ENCODE results near the gene IQCC.
"Not testable (repeated sequence)": the region's sequence is repeated elsewhere in the genome, so short reads cannot be mapped to it uniquely, and the experiment has no call there.

IQCC gene
- total RNA-seq: 3.6 to 8.0 (median 7.0) reads per million in 3 donors

- peaks cover 24% of the 10 kb centered on the region for H3K4me1 ChIP-seq (ENCODE audit: control insufficient read depth, insufficient read depth, low read length, poor library complexity, severe bottlenecking)
- no peaks in the 10 kb centered on the region for H3K36me3 ChIP-seq (ENCODE audit: control insufficient read depth, insufficient read depth, low read length)
- peak within 1 kb of the TSS; percentile 75 for H3K27ac ChIP-seq (ENCODE audit: insufficient read depth, low read length, poor library complexity, severe bottlenecking)
- DNase-seq: peak; percentile 73 to 83 (median 77)
- no peaks in the 10 kb centered on the region for H3K27me3 ChIP-seq (replicated peaks; ENCODE audit: control insufficient read depth, insufficient read depth, low read length, poor library complexity, severe bottlenecking)
- H3K9me3 ChIP-seq (ENCODE audit: control insufficient read depth, low read length): no peaks in the 10 kb centered on the region
- peak within 1 kb of the TSS; percentile 74 for H3K4me3 ChIP-seq (ENCODE audit: insufficient read depth, low read depth, low read length, poor library complexity, severe bottlenecking)
These were observed at the start of gene IQCC for GRCh38 chr1:32205401-32206370. IQCC (plus strand) TSS chr1:32205671; CDS start chr1:32205682, 11 bp downstream.

DNA sequence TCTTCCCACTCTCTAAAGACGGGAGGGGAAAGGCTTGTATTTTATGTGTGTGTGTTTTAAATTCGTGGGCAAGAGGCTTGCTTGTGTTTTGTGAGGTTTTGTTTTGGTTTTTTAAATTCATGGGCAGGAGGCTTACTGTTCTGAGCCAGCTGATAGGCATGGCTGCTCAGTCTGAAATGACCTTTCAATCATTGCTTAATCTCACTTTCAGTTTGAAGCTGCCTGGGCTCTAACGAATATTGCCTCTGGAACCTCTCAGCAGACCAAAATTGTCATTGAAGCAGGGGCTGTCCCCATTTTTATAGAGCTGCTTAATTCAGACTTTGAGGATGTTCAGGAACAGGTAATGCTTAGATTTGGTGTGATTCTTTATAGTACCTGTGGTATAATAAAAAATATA, 46.3 kb upstream of the IQCC start:
- H3K36me3 ChIP-seq (ENCODE audit: control insufficient read depth, insufficient read depth, low read length): peaks cover 77% of the 10 kb centered on the region
- no peaks in the 10 kb centered on the region for H3K4me1 ChIP-seq (ENCODE audit: control insufficient read depth, insufficient read depth, low read length, poor library complexity, severe bottlenecking)
- H3K27me3 ChIP-seq (replicated peaks; ENCODE audit: control insufficient read depth, insufficient read depth, low read length, poor library complexity, severe bottlenecking): no peaks in the 10 kb centered on the region
- DNase-seq: no peak
- no peaks in the 10 kb centered on the region for H3K9me3 ChIP-seq (ENCODE audit: control insufficient read depth, low read length)
- no peak overlapping the region for H3K4me3 ChIP-seq (ENCODE audit: insufficient read depth, low read depth, low read length, poor library complexity, severe bottlenecking)
- no peak overlapping the region for H3K27ac ChIP-seq (ENCODE audit: insufficient read depth, low read length, poor library complexity, severe bottlenecking)

GRCh38 chr1:32163405-32163804, 42.1 kb upstream of the IQCC start:
- Histone ChIP-seq H3K27ac (ENCODE audit: insufficient read depth, low read length, poor library complexity, severe bottlenecking) (no peak overlapping the region), H3K27me3 (replicated peaks; ENCODE audit: control insufficient read depth, insufficient read depth, low read length, poor library complexity, severe bottlenecking) (no peaks in the 10 kb centered on the region), H3K36me3 (ENCODE audit: control insufficient read depth, insufficient read depth, low read length) (peaks cover 61% of the 10 kb centered on the region), H3K4me3 (ENCODE audit: insufficient read depth, low read depth, low read length, poor library complexity, severe bottlenecking) (no peak overlapping the region), H3K9me3 (ENCODE audit: control insufficient read depth, low read length) (no peaks in the 10 kb centered on the region), H3K4me1 (ENCODE audit: control insufficient read depth, insufficient read depth, low read length, poor library complexity, severe bottlenecking) (no peaks in the 10 kb centered on the region)
- DNase-seq: no peak

- not testable (repeated sequence) for H3K9me3 ChIP-seq (ENCODE audit: control insufficient read depth, low read length); H3K4me1 ChIP-seq (ENCODE audit: control insufficient read depth, insufficient read depth, low read length, poor library complexity, severe bottlenecking); H3K27me3 ChIP-seq (replicated peaks; ENCODE audit: control insufficient read depth, insufficient read depth, low read length, poor library complexity, severe bottlenecking); H3K27ac ChIP-seq (ENCODE audit: insufficient read depth, low read length, poor library complexity, severe bottlenecking); DNase-seq; H3K4me3 ChIP-seq (ENCODE audit: insufficient read depth, low read depth, low read length, poor library complexity, severe bottlenecking)
- peaks cover 62% of the 10 kb centered on the region for H3K36me3 ChIP-seq (ENCODE audit: control insufficient read depth, insufficient read depth, low read length)
These were observed 39.8 kb upstream of the IQCC start for GRCh38 chr1:32165633-32166032.

- H3K4me1 ChIP-seq (ENCODE audit: control insufficient read depth, insufficient read depth, low read length, poor library complexity, severe bottlenecking): no peaks in the 10 kb centered on the region
- no peak overlapping the region for H3K4me3 ChIP-seq (ENCODE audit: insufficient read depth, low read depth, low read length, poor library complexity, severe bottlenecking)
- no peaks in the 10 kb centered on the region for H3K27me3 ChIP-seq (replicated peaks; ENCODE audit: control insufficient read depth, insufficient read depth, low read length, poor library complexity, severe bottlenecking)
- no peak for DNase-seq
- no peaks in the 10 kb centered on the region for H3K9me3 ChIP-seq (ENCODE audit: control insufficient read depth, low read length)
- H3K36me3 ChIP-seq (ENCODE audit: control insufficient read depth, insufficient read depth, low read length): peaks cover 47% of the 10 kb centered on the region
- H3K27ac ChIP-seq (ENCODE audit: insufficient read depth, low read length, poor library complexity, severe bottlenecking): no peak overlapping the region
These were observed 34.5 kb upstream of the IQCC start for GRCh38 chr1:32170991-32171390.

DNA sequence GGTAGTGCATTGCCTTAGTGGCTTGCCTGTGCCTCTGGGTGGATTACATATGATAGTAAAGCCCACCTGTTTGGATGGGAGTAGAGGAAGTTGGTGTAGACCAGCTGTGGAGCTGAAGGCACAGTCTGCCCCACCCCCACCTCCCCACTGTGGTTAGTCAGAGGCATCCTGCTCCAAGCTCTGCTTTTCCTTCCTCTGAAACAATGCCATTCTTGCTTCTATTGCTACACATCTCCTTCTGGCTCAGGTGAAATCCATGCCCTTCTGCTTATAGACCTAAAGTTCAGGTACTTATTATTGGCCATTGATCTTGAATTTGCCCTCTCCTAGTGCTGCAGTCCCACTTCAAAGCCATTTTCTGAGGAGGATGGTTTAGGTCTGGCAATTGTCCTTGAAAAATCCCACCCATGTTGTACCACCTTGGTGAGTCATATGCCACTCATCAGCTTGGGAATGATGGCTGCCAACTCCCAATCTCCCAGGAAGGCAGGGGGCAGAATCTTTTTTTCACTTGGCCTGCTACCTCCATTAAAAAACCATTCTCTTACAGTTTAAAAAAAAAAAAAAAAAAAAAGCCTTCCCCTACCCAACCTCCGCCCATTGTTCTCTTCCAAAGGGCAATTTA, 32.7 kb upstream of the IQCC start:
- Histone ChIP-seq H3K4me3 (ENCODE audit: insufficient read depth, low read depth, low read length, poor library complexity, severe bottlenecking) (no peak overlapping the region), H3K27ac (ENCODE audit: insufficient read depth, low read length, poor library complexity, severe bottlenecking) (no peak overlapping the region), H3K9me3 (ENCODE audit: control insufficient read depth, low read length) (no peaks in the 10 kb centered on the region), H3K36me3 (ENCODE audit: control insufficient read depth, insufficient read depth, low read length) (peaks cover 37% of the 10 kb centered on the region), H3K27me3 (replicated peaks; ENCODE audit: control insufficient read depth, insufficient read depth, low read length, poor library complexity, severe bottlenecking) (no peaks in the 10 kb centered on the region), H3K4me1 (ENCODE audit: control insufficient read depth, insufficient read depth, low read length, poor library complexity, severe bottlenecking) (no peaks in the 10 kb centered on the region)
- DNase-seq: no peak

- DNase-seq: no peak
- Histone ChIP-seq H3K4me3 (ENCODE audit: insufficient read depth, low read depth, low read length, poor library complexity, severe bottlenecking) (no peak overlapping the region), H3K36me3 (ENCODE audit: control insufficient read depth, insufficient read depth, low read length) (peaks cover 9% of the 10 kb centered on the region), H3K4me1 (ENCODE audit: control insufficient read depth, insufficient read depth, low read length, poor library complexity, severe bottlenecking) (peaks cover 20% of the 10 kb centered on the region), H3K9me3 (ENCODE audit: control insufficient read depth, low read length) (no peaks in the 10 kb centered on the region), H3K27me3 (replicated peaks; ENCODE audit: control insufficient read depth, insufficient read depth, low read length, poor library complexity, severe bottlenecking) (no peaks in the 10 kb centered on the region), H3K27ac (ENCODE audit: insufficient read depth, low read length, poor library complexity, severe bottlenecking) (peak overlapping the region; percentile 82)
These were observed 26.9 kb upstream of the IQCC start for GRCh38 chr1:32178380-32179192.

GRCh38 chr1:32179193-32179442, 26.4 kb upstream of the IQCC start:
- H3K9me3 ChIP-seq (ENCODE audit: control insufficient read depth, low read length): no peaks in the 10 kb centered on the region
- H3K4me3 ChIP-seq (ENCODE audit: insufficient read depth, low read depth, low read length, poor library complexity, severe bottlenecking): peak overlapping the region; percentile 78
- no peaks in the 10 kb centered on the region for H3K27me3 ChIP-seq (replicated peaks; ENCODE audit: control insufficient read depth, insufficient read depth, low read length, poor library complexity, severe bottlenecking)
- peaks cover 20% of the 10 kb centered on the region for H3K4me1 ChIP-seq (ENCODE audit: control insufficient read depth, insufficient read depth, low read length, poor library complexity, severe bottlenecking)
- DNase-seq: no peak
- peak overlapping the region; percentile 82 for H3K27ac ChIP-seq (ENCODE audit: insufficient read depth, low read length, poor library complexity, severe bottlenecking)
- peaks cover 14% of the 10 kb centered on the region for H3K36me3 ChIP-seq (ENCODE audit: control insufficient read depth, insufficient read depth, low read length)

- H3K27ac ChIP-seq (ENCODE audit: insufficient read depth, low read length, poor library complexity, severe bottlenecking): peak within 1 kb of the TSS; percentile 82
- H3K27me3 ChIP-seq (replicated peaks; ENCODE audit: control insufficient read depth, insufficient read depth, low read length, poor library complexity, severe bottlenecking): no peaks in the 10 kb centered on the region
- H3K36me3 ChIP-seq (ENCODE audit: control insufficient read depth, insufficient read depth, low read length): peaks cover 19% of the 10 kb centered on the region
- H3K4me1 ChIP-seq (ENCODE audit: control insufficient read depth, insufficient read depth, low read length, poor library complexity, severe bottlenecking): peaks cover 20% of the 10 kb centered on the region
- DNase-seq: peak; percentile 79 to 83 (median 80)
- peak within 1 kb of the TSS; percentile 78 for H3K4me3 ChIP-seq (ENCODE audit: insufficient read depth, low read depth, low read length, poor library complexity, severe bottlenecking)
- H3K9me3 ChIP-seq (ENCODE audit: control insufficient read depth, low read length): no peaks in the 10 kb centered on the region
These were observed 25.9 kb upstream of the IQCC start, which contains the start of gene TXLNA for GRCh38 chr1:32179443-32180185. TXLNA (plus strand) TSS chr1:32179675; CDS start chr1:32180346, 671 bp downstream.

All from effector memory CD4-positive, alpha-beta T cell (primary cell).